DOHH2 (cell line): ENCODE measurements around the gene PINLYP.
A peak's percentile ranks its signal among the peaks of the same experiment; 100 is the strongest.

Source experiments
- H3F3A ChIP-seq: fragments of 200-600 bp; sonication (generic), shearing (Covaris generic); 2 replicates; pipeline ENCODE4 v1.6.0; 2016; ENCODE audit warnings: antibody characterized with exemption, mild to moderate bottlenecking; ENCODE audit not compliant: control insufficient read depth, insufficient read depth
- H3K27ac ChIP-seq: fragments of 200-600 bp; sonication (generic); 2 replicates; pipeline ENCODE4 v1.5.1; 2014; ENCODE audit warnings: low read depth, mild to moderate bottlenecking, low read length, moderate library complexity
- H3K27me3 ChIP-seq: fragments of 200-600 bp; sonication (generic); 2 replicates; pipeline ENCODE4 v1.6.1; 2014; ENCODE audit warnings: mild to moderate bottlenecking, low read length, mixed read lengths; ENCODE audit not compliant: control insufficient read depth
- H3K36me3 ChIP-seq: fragments of 200-600 bp; sonication (generic); 2 replicates; pipeline ENCODE4 v1.6.1; 2014; ENCODE audit warnings: mild to moderate bottlenecking, low read length, moderate library complexity, mixed read lengths; ENCODE audit not compliant: control insufficient read depth
- H3K4me1 ChIP-seq: fragments of 200-600 bp; sonication (generic); 2 replicates; pipeline ENCODE4 v1.6.1; 2014; ENCODE audit warnings: mild to moderate bottlenecking, low read length, mixed read lengths; ENCODE audit not compliant: control insufficient read depth
- H3K4me2 ChIP-seq: fragments of 200-600 bp; sonication (generic); 2 replicates; pipeline ENCODE4 v1.6.0; 2014; ENCODE audit warnings: mild to moderate bottlenecking, low read length, moderate library complexity
- H3K4me3 ChIP-seq: fragments of 200-600 bp; sonication (generic); 2 replicates; pipeline ENCODE4 v1.5.1; 2014; ENCODE audit warnings: mild to moderate bottlenecking, low read length, mixed read lengths
- H3K79me2 ChIP-seq: fragments of 200-600 bp; sonication (generic); 2 replicates; pipeline ENCODE4 v1.6.1; 2014; ENCODE audit warnings: mild to moderate bottlenecking, low read length, mixed read lengths; ENCODE audit not compliant: control insufficient read depth
- H3K9me2 ChIP-seq: fragments of 200-600 bp; sonication (generic); replicated peaks from 2 replicates; pipeline ENCODE4 v1.6.1; 2014; ENCODE audit warnings: mild to moderate bottlenecking, low read length, mixed read lengths; ENCODE audit not compliant: control insufficient read depth
- H3K9me3 ChIP-seq: fragments of 200-600 bp; sonication (generic); 2 replicates; pipeline ENCODE4 v1.6.1; 2014; ENCODE audit warnings: antibody characterized with exemption, low read length, mixed read lengths; ENCODE audit not compliant: control insufficient read depth, insufficient read depth
- H4K20me1 ChIP-seq: fragments of 200-600 bp; sonication (generic); 2 replicates; pipeline ENCODE4 v1.6.0; 2014; ENCODE audit warnings: low read depth, mild to moderate bottlenecking, antibody characterized with exemption, low read length, moderate library complexity; ENCODE audit not compliant: control insufficient read depth, insufficient read depth
- CTCF ChIP-seq: fragments of 200-600 bp; sonication (generic); IDR thresholded peaks from one replicate; pipeline ENCODE4 v1.5.1; 2014; ENCODE audit warnings: antibody characterized with exemption, mild to moderate bottlenecking, low read depth, low read length; ENCODE audit not compliant: poor library complexity, severe bottlenecking
- EZH2phosphoT487 ChIP-seq: fragments of 200-600 bp; sonication (generic); IDR thresholded peaks from 2 replicates; pipeline ENCODE4 v1.6.1; 2017; ENCODE audit warnings: borderline replicate concordance, mild to moderate bottlenecking, antibody characterized with exemption, low read length, moderate library complexity, mixed read lengths

Gene PINLYP

GRCh38 chr19:43527860-43528622, 47.6 kb upstream of the PINLYP start:
- TF ChIP-seq CTCF: no peak
- TF ChIP-seq EZH2phosphoT487: no peak
- peak overlapping the region; percentile 42 for H3K4me3 ChIP-seq
- H3K9me2 ChIP-seq: no peaks in the 10 kb centered on the region
- peaks cover 13% of the 10 kb centered on the region; the same call in 1 of the 2 replicates for H3F3A ChIP-seq
- no peaks in the 10 kb centered on the region for H3K9me3 ChIP-seq
- no peak overlapping the region for H3K27ac ChIP-seq
- H3K36me3 ChIP-seq: no peaks in the 10 kb centered on the region
- H3K4me2 ChIP-seq: peak overlapping the region; percentile 88
- H3K27me3 ChIP-seq: peaks cover 19% of the 10 kb centered on the region
- no peaks in the 10 kb centered on the region for H3K79me2 ChIP-seq
- H3K4me1 ChIP-seq: peaks cover 43% of the 10 kb centered on the region
- H4K20me1 ChIP-seq: no peaks in the 10 kb centered on the region

- Histone ChIP-seq H3K4me3 (peak overlapping the region; percentile 83), H3F3A (peaks cover 16% of the 10 kb centered on the region), H3K4me2 (peak overlapping the region; percentile 94), H3K36me3 (no peaks in the 10 kb centered on the region), H3K9me2 (no peaks in the 10 kb centered on the region), H3K27me3 (no peaks in the 10 kb centered on the region), H3K79me2 (no peaks in the 10 kb centered on the region), H3K9me3 (no peaks in the 10 kb centered on the region), H3K4me1 (peaks cover 29% of the 10 kb centered on the region), H4K20me1 (no peaks in the 10 kb centered on the region), H3K27ac (peak overlapping the region; percentile 79)
- TF ChIP-seq CTCF (no peak), EZH2phosphoT487 (no peak)
Observed at GRCh38 chr19:43532571-43532961, 43.0 kb upstream of the PINLYP start.

- TF ChIP-seq CTCF (no peak), EZH2phosphoT487 (no peak)
- peak within 1 kb of the TSS; percentile 79 for H3K27ac ChIP-seq
Observed at GRCh38 chr19:43532962-43533545, 42.5 kb upstream of the PINLYP start, which contains the start of gene ZNF575. Gene ZNF575, plus strand, starts transcription at chr19:43533188. Its CDS starts 1,235 bp downstream, at chr19:43534423.

More at GRCh38 chr19:43532962-43533545, 42.5 kb upstream of the PINLYP start, which contains the start of gene ZNF575:
- Histone ChIP-seq H3K4me3 (peak within 1 kb of the TSS; percentile 83), H3K4me1 (peaks cover 25% of the 10 kb centered on the region), H3F3A (peaks cover 14% of the 10 kb centered on the region), H4K20me1 (no peaks in the 10 kb centered on the region), H3K36me3 (no peaks in the 10 kb centered on the region), H3K4me2 (peak within 1 kb of the TSS; percentile 94), H3K9me2 (no peaks in the 10 kb centered on the region), H3K79me2 (no peaks in the 10 kb centered on the region), H3K27me3 (no peaks in the 10 kb centered on the region), H3K9me3 (no peaks in the 10 kb centered on the region)
